ENCODE results near the gene NOP53. TPM values are rescaled to one million over a fixed set of nuclear protein-coding genes. Genes with fewer than 3 reads are reported as not detected.

Gene NOP53
- total RNA-seq, 1 donor from 2014 or later: 89.9 TPM

DNA sequence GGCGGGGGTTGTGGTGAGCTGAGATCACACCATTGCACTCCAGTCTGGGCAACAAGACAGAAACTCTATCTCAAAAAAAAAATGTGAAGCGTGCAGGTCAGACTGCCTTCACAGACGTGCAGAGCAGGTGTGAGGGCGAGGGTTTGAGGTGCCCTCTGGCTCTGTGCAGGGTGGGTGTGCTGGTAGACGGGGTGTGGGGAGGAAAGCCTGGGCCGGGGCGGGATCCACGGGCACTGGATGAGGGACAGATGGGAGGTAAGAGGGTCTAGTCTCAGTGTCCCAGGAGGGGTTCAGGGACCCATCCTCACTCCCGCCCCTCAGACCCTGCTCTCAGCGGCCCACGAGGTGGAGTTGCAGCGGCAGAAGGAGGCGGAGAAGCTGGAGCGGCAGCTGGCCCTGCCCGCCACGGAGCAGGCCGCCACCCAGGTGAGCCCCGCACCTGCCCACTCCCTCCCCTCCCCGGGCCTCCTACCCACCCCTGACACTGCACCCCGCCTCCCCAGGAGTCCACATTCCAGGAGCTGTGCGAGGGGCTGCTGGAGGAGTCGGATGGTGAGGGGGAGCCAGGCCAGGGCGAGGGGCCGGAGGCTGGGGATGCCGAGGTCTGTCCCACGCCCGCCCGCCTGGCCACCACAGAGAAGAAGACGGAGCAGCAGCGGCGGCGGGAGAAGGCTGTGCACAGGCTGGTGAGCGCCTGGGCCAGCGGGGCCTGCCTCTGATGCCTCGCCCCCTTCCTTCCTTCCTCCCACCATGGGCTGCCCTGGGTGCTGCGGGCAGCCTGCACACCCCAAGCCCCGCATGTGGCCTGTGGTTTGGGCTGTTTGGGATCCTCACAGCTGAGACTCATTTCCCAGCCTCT is 9.1 kb downstream of the NOP53 start:
- Histone ChIP-seq H3K4me1 (ENCODE audit: insufficient read depth, low read length) (no peaks in the 10 kb centered on the region), H3K27me3 (ENCODE audit: insufficient read depth, low read length) (no peaks in the 10 kb centered on the region), H3K4me3 (ENCODE audit: insufficient read depth, low read depth, low read length) (no peak overlapping the region), H3K9ac (ENCODE audit: low read length) (no peak overlapping the region), H3K9me3 (ENCODE audit: insufficient read depth, low read depth, low read length) (no peaks in the 10 kb centered on the region), H3K4me2 (ENCODE audit: low read length) (no peak overlapping the region), H3K36me3 (ENCODE audit: insufficient read depth, low read length) (peaks cover 23% of the 10 kb centered on the region), H4K20me1 (ENCODE audit: insufficient read depth, low read length) (peaks cover 51% of the 10 kb centered on the region), H2AFZ (ENCODE audit: low read depth, low read length) (no peak overlapping the region), H3K79me2 (ENCODE audit: insufficient read depth, low read length) (peaks cover 9% of the 10 kb centered on the region), H3K27ac (ENCODE audit: low read depth, low read length) (no peak overlapping the region)
- H3K27ac Mint-ChIP-seq (ENCODE audit: unreplicated experiment): no peak overlapping the region
- no peak for DNase-seq (ENCODE audit: low read depth)
- H3K36me3 Mint-ChIP-seq (ENCODE audit: low read depth, unreplicated experiment): peaks cover 28% of the 10 kb centered on the region
- no peak for TF ChIP-seq EZH2 (IDR thresholded peaks at IDR 0.05; ENCODE audit: insufficient read depth, low read length)
- TF ChIP-seq CTCF (IDR thresholded peaks at IDR 0.05; ENCODE audit: insufficient read depth, low read depth, low read length): no peak
- H3K4me3 Mint-ChIP-seq (ENCODE audit: unreplicated experiment): no peak overlapping the region
- H3K9me3 Mint-ChIP-seq (ENCODE audit: unreplicated experiment): peaks cover 2% of the 10 kb centered on the region
- no peaks in the 10 kb centered on the region for H3K4me1 Mint-ChIP-seq (ENCODE audit: low read depth, unreplicated experiment)
- no peak for FAIRE-seq
- no peaks in the 10 kb centered on the region for H3K27me3 Mint-ChIP-seq (ENCODE audit: low read depth, unreplicated experiment)

DNA sequence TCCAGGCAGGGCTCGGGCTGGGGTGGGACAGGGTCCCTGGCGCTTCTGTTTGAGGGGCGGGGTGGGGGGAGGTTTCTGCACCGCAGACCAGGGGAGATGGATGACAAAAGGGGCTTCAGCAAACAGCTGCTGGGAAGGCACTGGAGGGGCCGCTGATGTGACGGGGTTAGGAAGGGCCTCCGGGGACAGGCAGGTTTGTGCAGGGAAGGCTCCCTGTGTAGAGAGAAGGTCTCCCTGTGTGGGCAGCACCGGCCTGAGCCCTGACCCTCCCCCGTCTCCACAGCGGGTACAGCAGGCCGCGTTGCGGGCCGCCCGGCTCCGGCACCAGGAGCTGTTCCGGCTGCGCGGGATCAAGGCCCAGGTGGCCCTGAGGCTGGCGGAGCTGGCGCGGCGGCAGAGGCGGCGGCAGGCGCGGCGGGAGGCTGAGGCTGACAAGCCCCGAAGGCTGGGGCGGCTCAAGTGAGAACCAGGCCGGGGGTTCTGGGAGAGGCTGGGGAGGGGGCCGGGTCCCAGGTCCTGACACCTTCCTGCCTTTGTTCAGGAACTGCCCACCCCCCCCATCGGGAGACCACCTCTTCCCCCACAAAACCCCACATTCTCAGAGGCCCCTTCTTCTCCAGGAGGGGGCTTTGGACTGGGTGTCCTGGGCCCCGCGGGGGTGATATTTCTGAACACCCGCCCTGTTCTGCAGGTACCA is 9.9 kb downstream of the NOP53 start:
- TF ChIP-seq EZH2 (IDR thresholded peaks at IDR 0.05; ENCODE audit: insufficient read depth, low read length) (no peak), CTCF (IDR thresholded peaks at IDR 0.05; ENCODE audit: insufficient read depth, low read depth, low read length) (no peak)
- peaks cover 44% of the 10 kb centered on the region for H4K20me1 ChIP-seq (ENCODE audit: insufficient read depth, low read length)
- H3K27ac ChIP-seq (ENCODE audit: low read depth, low read length): no peak overlapping the region
- DNase-seq (ENCODE audit: low read depth) (no peak), FAIRE-seq (no peak)
- Mint-ChIP-seq H3K27me3 (ENCODE audit: low read depth, unreplicated experiment) (no peaks in the 10 kb centered on the region), H3K27ac (ENCODE audit: unreplicated experiment) (no peak overlapping the region), H3K4me1 (ENCODE audit: low read depth, unreplicated experiment) (no peaks in the 10 kb centered on the region), H3K9me3 (ENCODE audit: unreplicated experiment) (peaks cover 2% of the 10 kb centered on the region), H3K36me3 (ENCODE audit: low read depth, unreplicated experiment) (peaks cover 27% of the 10 kb centered on the region), H3K4me3 (ENCODE audit: unreplicated experiment) (no peak overlapping the region)
- H3K9ac ChIP-seq (ENCODE audit: low read length): no peak overlapping the region
- peaks cover 5% of the 10 kb centered on the region for H3K79me2 ChIP-seq (ENCODE audit: insufficient read depth, low read length)
- H3K36me3 ChIP-seq (ENCODE audit: insufficient read depth, low read length): peaks cover 17% of the 10 kb centered on the region
- H2AFZ ChIP-seq (ENCODE audit: low read depth, low read length): no peak overlapping the region
- no peaks in the 10 kb centered on the region for H3K27me3 ChIP-seq (ENCODE audit: insufficient read depth, low read length)
- no peak overlapping the region for H3K4me3 ChIP-seq (ENCODE audit: insufficient read depth, low read depth, low read length)
- H3K9me3 ChIP-seq (ENCODE audit: insufficient read depth, low read depth, low read length): no peaks in the 10 kb centered on the region
- no peak overlapping the region for H3K4me2 ChIP-seq (ENCODE audit: low read length)
- H3K4me1 ChIP-seq (ENCODE audit: insufficient read depth, low read length): no peaks in the 10 kb centered on the region

All from astrocyte (in vitro differentiated cells and primary cell).